ENCODE data around the gene SOCS6.

DNA sequence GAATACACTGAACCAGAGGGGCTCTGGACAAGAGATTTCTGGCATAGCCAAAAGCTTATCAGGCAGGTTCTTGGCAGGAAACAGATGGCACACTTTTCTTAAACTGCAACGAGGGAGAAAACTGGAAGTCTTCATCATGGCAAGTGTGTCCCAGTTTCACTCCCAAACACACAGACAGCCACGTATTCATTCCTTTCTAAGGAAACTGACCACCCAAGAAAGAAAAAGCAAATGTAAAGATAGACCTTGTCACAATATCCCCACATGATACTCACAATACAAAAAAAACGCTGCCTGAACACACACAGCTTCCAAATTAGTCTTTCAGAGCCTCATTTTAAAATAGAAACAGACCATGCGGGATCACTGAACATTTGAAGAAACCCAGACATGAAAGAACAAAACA lies 42.8 kb upstream of the SOCS6 start:
- no peak for TF ChIP-seq EZH2 (IDR thresholded peaks at IDR 0.05; ENCODE audit: borderline replicate concordance, low read depth, low read length, poor library complexity, severe bottlenecking)
- TF ChIP-seq, protein P1, sequence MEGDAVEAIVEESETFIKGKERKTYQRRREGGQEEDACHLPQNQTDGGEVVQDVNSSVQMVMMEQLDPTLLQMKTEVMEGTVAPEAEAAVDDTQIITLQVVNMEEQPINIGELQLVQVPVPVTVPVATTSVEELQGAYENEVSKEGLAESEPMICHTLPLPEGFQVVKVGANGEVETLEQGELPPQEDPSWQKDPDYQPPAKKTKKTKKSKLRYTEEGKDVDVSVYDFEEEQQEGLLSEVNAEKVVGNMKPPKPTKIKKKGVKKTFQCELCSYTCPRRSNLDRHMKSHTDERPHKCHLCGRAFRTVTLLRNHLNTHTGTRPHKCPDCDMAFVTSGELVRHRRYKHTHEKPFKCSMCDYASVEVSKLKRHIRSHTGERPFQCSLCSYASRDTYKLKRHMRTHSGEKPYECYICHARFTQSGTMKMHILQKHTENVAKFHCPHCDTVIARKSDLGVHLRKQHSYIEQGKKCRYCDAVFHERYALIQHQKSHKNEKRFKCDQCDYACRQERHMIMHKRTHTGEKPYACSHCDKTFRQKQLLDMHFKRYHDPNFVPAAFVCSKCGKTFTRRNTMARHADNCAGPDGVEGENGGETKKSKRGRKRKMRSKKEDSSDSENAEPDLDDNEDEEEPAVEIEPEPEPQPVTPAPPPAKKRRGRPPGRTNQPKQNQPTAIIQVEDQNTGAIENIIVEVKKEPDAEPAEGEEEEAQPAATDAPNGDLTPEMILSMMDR (conservative IDR thresholded peaks at IDR 0.05; ENCODE audit: low read depth, low read length), result no peak
